ENCODE measurements around the gene FMNL2.

The FMNL2 gene

DNA sequence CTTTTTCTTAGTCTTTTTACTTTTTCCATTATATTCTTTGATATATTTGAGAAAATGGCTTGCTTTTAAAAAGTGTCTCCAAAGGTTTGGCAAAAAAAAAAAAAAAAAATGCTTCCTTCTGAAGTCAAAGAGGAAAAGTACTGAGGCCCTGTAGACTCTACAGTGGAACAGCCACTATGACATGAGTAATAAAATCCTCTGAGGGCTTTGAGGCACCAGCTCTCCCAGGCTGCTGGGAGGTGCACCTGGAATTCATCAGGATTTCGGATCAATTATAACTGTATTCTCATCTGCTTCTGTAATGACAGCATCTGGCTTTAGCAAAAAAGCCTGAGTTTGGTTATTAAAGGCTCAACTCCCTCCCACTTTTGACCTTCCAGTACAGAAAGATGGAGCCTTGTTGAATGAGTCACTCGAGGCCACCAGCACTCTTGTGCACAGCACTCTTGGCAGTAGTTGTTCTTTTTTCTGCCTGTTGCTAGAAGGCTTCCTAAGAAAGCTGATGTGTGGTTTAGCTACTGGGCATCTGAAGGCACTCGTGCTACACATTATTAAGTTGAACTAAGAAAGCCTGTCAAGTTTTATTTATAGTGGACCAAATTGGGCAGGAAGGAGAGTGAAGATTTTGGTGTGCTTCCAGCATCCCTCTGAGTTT lies 251.0 kb downstream of the FMNL2 start:
- Histone ChIP-seq H3K4me3 (ENCODE audit: low read length in 2 of 2) (no peak overlapping the region), H3K9ac (ENCODE audit: low read length in 2 of 2) (no peak overlapping the region), H3K36me3 (ENCODE audit: control insufficient read depth in 2 of 2, insufficient read depth in 2 of 2, low read length in 2 of 2) (no peaks in the 10 kb centered on the region), H3K4me1 (ENCODE audit: control insufficient read depth, insufficient read depth, low read length) (peaks cover 6% of the 10 kb centered on the region), H3K27me3 (ENCODE audit: control insufficient read depth in 1 of 2, insufficient read depth in 2 of 2, low read length in 2 of 2) (no peaks in the 10 kb centered on the region), H3K9me3 (ENCODE audit: control insufficient read depth in 2 of 2, low read length in 2 of 2) (no peaks in the 10 kb centered on the region), H3K27ac (ENCODE audit: low read length) (peak overlapping the region; percentile 33)

DNA sequence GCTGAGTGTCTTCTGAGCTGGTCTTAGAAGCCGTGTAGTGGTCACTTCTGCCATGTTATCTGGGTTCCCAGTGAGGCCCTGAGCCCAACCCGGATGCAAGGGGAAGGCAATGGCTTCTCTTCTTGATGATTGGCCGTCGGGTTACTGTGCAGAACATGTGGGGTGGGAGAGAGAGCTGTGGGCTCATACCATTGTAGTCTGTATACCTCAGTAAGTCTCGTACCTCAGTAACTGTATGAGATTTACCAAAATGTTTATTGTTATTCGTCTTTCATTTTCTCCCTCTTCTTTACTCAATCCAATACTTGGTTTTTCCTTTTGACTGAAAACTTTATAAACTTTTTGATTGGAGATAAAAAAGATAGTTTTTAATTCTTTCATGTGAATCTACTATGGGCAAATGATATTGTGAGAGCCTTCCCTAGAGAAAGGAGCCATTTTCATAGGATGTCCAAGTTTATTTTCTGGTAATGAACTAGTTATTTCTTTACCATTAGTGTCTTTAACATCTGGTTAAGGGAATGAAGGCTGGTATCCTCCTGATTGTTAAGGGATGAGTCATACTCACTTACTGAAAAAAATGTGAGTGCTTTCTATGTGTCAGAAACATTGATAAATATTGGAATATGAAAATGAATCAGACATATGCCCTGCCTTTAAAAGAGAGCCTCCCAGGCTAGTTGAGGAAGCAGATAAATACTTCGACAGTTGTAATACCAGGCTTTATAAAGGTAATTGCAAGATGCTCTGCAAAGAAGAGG lies 252.4 kb downstream of the FMNL2 start:
- Histone ChIP-seq H3K36me3 (ENCODE audit: control insufficient read depth in 2 of 2, insufficient read depth in 2 of 2, low read length in 2 of 2) (no peaks in the 10 kb centered on the region), H3K4me3 (ENCODE audit: low read length in 2 of 2) (no peak overlapping the region), H3K27me3 (ENCODE audit: control insufficient read depth in 1 of 2, insufficient read depth in 2 of 2, low read length in 2 of 2) (no peaks in the 10 kb centered on the region), H3K9me3 (ENCODE audit: control insufficient read depth in 2 of 2, low read length in 2 of 2) (no peaks in the 10 kb centered on the region), H3K4me1 (ENCODE audit: control insufficient read depth, insufficient read depth, low read length) (peaks cover 6% of the 10 kb centered on the region), H3K9ac (ENCODE audit: low read length in 2 of 2) (no peak overlapping the region), H3K27ac (ENCODE audit: low read length) (no peak overlapping the region)

DNA sequence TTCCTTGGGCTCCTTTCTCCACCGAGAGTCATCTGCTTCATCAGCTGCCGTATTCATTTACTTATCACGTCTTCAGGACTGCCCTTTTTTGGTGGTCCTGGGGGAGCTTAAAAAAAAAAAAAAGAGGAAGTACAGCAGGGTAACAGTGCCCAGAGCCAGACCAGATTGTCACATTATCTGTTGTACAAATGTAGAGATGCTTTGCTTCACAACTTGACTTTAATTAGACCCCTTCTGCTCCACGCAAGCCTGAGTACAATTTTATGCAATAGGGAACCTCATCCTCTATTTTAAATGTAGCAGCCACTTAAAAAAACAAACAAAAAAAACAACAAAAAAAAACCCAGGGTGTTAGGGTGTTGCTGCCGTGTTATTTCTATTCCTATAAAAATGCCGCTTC lies 254.0 kb downstream of the FMNL2 start:
- H3K9me3 ChIP-seq (ENCODE audit: control insufficient read depth in 2 of 2, low read length in 2 of 2): no peaks in the 10 kb centered on the region
- no peak overlapping the region for H3K9ac ChIP-seq (ENCODE audit: low read length in 2 of 2)
- H3K4me3 ChIP-seq (ENCODE audit: low read length in 2 of 2): no peak overlapping the region
- H3K4me1 ChIP-seq (ENCODE audit: control insufficient read depth, insufficient read depth, low read length): peaks cover 6% of the 10 kb centered on the region
- H3K27ac ChIP-seq (ENCODE audit: low read length): no peak overlapping the region
- no peaks in the 10 kb centered on the region for H3K27me3 ChIP-seq (ENCODE audit: control insufficient read depth in 1 of 2, insufficient read depth in 2 of 2, low read length in 2 of 2)
- H3K36me3 ChIP-seq (ENCODE audit: control insufficient read depth in 2 of 2, insufficient read depth in 2 of 2, low read length in 2 of 2): no peaks in the 10 kb centered on the region

DNA sequence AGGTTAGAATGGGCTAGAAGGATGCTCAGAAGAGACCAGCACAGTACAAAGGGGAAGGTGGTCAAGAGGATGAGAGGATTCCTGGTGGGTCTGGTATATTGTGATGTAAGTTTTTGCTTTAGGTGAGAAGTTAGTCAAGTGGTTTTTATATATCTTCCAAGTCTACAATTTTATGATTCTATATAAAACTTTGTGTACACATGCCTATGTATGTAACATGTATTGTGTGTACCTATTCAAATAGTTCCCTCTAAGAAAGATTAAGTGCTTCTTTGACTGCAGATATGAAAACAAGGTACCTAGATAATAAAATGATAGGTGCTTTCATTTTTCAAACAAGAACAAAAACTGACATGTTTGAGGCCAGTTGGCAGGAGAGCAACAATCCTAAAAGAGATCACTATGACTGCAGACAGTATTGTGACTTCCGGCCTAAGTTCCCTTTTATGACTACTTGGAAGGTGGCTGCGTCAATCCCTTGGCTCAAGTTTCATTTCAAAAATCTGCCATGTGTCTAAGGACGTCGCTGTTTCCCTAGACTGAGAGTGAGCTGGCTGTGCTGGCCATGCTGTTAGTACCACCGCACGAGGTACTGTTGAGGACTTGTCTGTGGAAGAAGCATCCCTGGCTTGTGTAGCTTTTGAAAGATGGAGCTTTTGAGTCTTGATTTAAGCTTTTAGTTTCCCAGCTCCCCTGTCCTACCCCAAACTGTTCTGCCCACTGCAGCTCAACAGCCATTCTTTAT lies 259.2 kb downstream of the FMNL2 start:
- no peak overlapping the region for H3K27ac ChIP-seq (ENCODE audit: low read length)
- no peaks in the 10 kb centered on the region for H3K27me3 ChIP-seq (ENCODE audit: control insufficient read depth in 1 of 2, insufficient read depth in 2 of 2, low read length in 2 of 2)
- peaks cover 2% of the 10 kb centered on the region for H3K4me1 ChIP-seq (ENCODE audit: control insufficient read depth, insufficient read depth, low read length)
- H3K9ac ChIP-seq (ENCODE audit: low read length in 2 of 2): no peak overlapping the region
- H3K4me3 ChIP-seq (ENCODE audit: low read length in 2 of 2): no peak overlapping the region
- peaks cover 0 to 4% of the 10 kb centered on the region in 2 donors for H3K36me3 ChIP-seq (ENCODE audit: control insufficient read depth in 2 of 2, insufficient read depth in 2 of 2, low read length in 2 of 2)
- no peaks in the 10 kb centered on the region for H3K9me3 ChIP-seq (ENCODE audit: control insufficient read depth in 2 of 2, low read length in 2 of 2)

DNA sequence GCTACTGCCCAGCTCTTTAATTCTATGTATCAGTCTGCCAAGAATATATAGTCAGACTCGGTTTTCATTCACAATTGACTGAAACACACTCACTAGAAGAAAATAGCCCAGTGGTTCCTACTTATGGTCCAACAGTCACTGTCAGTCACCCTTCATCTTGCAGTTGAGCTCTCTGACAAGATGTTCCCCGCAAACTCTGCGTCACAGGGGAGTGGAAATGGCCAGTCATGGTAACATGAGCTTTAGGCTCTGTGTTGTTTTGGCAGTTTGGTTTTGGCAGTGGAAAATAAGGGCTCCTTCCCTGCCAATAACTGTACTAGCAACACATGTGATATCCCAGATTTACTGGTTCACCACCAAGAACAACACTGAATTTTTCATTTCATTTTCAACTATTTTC lies 259.8 kb downstream of the FMNL2 start:
- Histone ChIP-seq H3K27me3 (ENCODE audit: control insufficient read depth in 1 of 2, insufficient read depth in 2 of 2, low read length in 2 of 2) (no peaks in the 10 kb centered on the region), H3K4me1 (ENCODE audit: control insufficient read depth, insufficient read depth, low read length) (peaks cover 2% of the 10 kb centered on the region), H3K4me3 (ENCODE audit: low read length in 2 of 2) (no peak overlapping the region), H3K27ac (ENCODE audit: low read length) (no peak overlapping the region), H3K36me3 (ENCODE audit: control insufficient read depth in 2 of 2, insufficient read depth in 2 of 2, low read length in 2 of 2) (peaks cover 0 to 4% of the 10 kb centered on the region in 2 donors), H3K9me3 (ENCODE audit: control insufficient read depth in 2 of 2, low read length in 2 of 2) (no peaks in the 10 kb centered on the region), H3K9ac (ENCODE audit: low read length in 2 of 2) (no peak overlapping the region)

DNA sequence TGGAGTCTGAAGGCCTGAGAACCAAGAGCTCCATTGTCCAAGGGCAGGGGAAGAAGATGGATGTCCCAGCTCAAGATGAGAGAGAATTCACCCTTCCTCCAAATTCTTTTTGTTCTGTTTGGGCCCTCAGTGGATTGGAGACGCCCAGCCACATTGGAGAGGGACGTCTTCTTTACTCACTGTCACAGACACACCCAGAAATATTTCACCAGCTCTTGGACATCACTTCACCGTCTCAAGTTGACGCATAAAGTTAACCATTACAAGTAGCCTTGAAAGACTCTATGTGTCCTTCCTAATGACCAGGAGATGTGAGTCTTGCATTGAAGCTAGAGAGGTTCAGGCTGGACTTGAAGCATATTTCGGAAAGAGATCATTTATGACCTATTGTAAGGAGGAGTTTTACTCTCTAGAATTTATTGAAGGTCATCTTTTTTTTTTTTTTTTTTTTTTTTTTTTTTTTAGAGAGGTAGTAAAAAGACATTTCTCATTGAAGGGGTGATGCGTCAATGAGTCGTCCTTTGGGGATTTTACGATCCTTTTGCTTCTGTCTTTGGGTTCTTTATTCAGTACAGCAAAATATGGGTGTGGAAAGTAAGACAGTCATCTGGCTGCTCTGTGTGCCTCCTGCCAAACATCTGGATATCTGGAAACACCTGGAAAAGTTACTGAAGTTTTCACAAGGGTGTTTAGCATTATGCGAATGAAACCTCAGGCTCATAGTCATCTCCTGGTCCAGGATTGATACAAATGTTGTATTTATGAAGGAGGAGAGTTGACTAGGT lies 264.2 kb downstream of the FMNL2 start:
- Histone ChIP-seq H3K9me3 (ENCODE audit: control insufficient read depth in 2 of 2, low read length in 2 of 2) (no peaks in the 10 kb centered on the region), H3K4me1 (ENCODE audit: control insufficient read depth, insufficient read depth, low read length) (peaks cover 2% of the 10 kb centered on the region), H3K27me3 (ENCODE audit: control insufficient read depth in 1 of 2, insufficient read depth in 2 of 2, low read length in 2 of 2) (no peaks in the 10 kb centered on the region), H3K9ac (ENCODE audit: low read length in 2 of 2) (no peak overlapping the region), H3K4me3 (ENCODE audit: low read length in 2 of 2) (no peak overlapping the region), H3K36me3 (ENCODE audit: control insufficient read depth in 2 of 2, insufficient read depth in 2 of 2, low read length in 2 of 2) (peaks cover 0 to 4% of the 10 kb centered on the region in 2 donors), H3K27ac (ENCODE audit: low read length) (no peak overlapping the region)

DNA sequence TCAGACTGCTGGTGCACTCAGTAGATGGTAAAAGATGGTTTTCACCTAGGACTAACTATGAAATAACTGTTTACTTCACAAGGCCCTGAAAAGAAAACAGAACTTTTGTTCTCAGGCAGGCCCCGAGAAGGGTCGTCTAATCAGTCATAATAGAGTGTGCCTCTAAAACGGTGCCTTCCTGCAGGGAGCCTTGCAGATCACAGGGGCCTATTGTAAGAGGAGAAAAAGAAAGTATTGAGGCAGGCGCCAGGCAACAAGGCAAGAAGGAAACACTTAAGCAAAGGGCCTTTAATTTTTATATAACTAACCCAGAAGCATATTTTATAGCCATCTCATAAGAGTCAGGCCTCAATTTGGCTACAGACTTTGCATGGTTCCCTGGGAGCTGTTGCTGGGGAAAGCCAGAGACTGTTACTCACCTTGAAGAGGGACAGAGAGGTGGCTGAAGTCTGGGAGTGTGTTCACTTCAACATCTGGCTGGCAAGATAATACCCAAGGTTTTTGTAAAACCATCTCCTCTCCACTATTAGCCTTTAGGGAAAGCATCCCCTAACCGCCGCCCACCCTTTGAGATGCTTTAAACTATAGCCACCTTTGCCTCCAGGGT lies 265.2 kb downstream of the FMNL2 start:
- Histone ChIP-seq H3K9ac (ENCODE audit: low read length in 2 of 2) (no peak overlapping the region), H3K36me3 (ENCODE audit: control insufficient read depth in 2 of 2, insufficient read depth in 2 of 2, low read length in 2 of 2) (peaks cover 0 to 2% of the 10 kb centered on the region in 2 donors), H3K4me1 (ENCODE audit: control insufficient read depth, insufficient read depth, low read length) (no peaks in the 10 kb centered on the region), H3K27ac (ENCODE audit: low read length) (no peak overlapping the region), H3K27me3 (ENCODE audit: control insufficient read depth in 1 of 2, insufficient read depth in 2 of 2, low read length in 2 of 2) (no peaks in the 10 kb centered on the region), H3K4me3 (ENCODE audit: low read length in 2 of 2) (no peak overlapping the region), H3K9me3 (ENCODE audit: control insufficient read depth in 2 of 2, low read length in 2 of 2) (no peaks in the 10 kb centered on the region)

DNA sequence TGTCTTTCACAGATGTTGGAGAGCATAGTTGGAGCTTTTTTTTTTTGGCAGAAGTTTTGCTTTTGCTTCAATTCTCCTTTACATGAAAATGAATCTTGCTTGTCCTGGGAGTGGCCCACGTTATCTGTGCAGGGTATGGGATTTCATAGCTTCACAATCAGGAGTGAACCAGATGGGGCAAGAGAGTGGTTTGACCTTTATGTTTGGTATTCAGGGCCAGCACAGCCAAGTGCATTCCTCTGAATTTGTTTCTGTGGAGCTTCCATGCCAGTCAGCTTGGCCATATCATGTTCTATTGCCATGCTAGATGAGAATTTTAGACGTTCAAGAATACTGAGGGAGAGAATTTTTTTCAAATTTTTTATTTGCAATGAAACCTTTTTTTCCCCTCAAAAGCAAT lies 265.7 kb downstream of the FMNL2 start:
- Histone ChIP-seq H3K4me3 (ENCODE audit: low read length in 2 of 2) (no peak overlapping the region), H3K4me1 (ENCODE audit: control insufficient read depth, insufficient read depth, low read length) (no peaks in the 10 kb centered on the region), H3K27me3 (ENCODE audit: control insufficient read depth in 1 of 2, insufficient read depth in 2 of 2, low read length in 2 of 2) (no peaks in the 10 kb centered on the region), H3K36me3 (ENCODE audit: control insufficient read depth in 2 of 2, insufficient read depth in 2 of 2, low read length in 2 of 2) (peaks cover 0 to 2% of the 10 kb centered on the region in 2 donors), H3K27ac (ENCODE audit: low read length) (no peak overlapping the region), H3K9me3 (ENCODE audit: control insufficient read depth in 2 of 2, low read length in 2 of 2) (no peaks in the 10 kb centered on the region), H3K9ac (ENCODE audit: low read length in 2 of 2) (no peak overlapping the region)

DNA sequence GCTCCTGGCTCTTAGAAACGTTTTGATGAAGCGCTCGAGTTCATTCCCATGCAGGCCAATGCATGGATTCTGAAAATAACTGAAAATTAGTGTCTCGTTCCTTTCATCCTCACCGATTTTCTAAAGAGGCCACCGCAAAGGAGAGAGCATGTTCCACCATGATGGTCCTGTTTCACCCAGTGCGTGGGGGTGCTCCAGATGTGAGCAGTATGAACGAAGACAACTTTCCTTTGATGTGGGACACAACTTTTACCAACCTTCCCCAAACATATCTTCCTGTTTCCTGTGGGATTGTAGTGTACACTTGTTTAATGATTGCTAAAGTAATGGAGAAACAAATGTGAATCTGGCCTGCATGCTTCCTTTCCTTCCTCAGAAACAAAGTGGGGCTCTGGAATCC lies 267.8 kb downstream of the FMNL2 start:
- Histone ChIP-seq H3K4me1 (ENCODE audit: control insufficient read depth, insufficient read depth, low read length) (no peaks in the 10 kb centered on the region), H3K4me3 (ENCODE audit: low read length in 2 of 2) (no peak overlapping the region), H3K9ac (ENCODE audit: low read length in 2 of 2) (no peak overlapping the region), H3K9me3 (ENCODE audit: control insufficient read depth in 2 of 2, low read length in 2 of 2) (no peaks in the 10 kb centered on the region), H3K27me3 (ENCODE audit: control insufficient read depth in 1 of 2, insufficient read depth in 2 of 2, low read length in 2 of 2) (no peaks in the 10 kb centered on the region), H3K27ac (ENCODE audit: low read length) (no peak overlapping the region), H3K36me3 (ENCODE audit: control insufficient read depth in 2 of 2, insufficient read depth in 2 of 2, low read length in 2 of 2) (peaks cover 2% of the 10 kb centered on the region in 2 donors)

DNA sequence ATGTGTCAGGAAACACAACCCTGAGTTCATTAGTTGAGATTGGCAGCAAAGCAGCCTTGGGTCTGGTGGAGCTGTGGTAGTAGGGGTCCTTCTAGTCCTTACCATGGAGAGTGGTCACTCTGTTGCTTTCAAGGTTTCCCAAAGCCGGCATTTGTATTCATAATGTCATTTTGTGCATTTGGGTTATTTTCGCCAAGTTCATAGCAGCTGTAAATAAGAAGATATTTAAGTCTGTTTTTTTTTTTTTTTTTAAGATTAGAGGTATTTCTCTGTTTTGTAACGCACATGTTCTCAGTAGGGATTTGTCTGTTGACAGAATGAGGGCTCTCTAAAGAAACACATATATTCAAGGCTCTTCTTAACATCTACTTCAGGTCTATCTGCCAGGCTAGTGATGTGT lies 268.2 kb downstream of the FMNL2 start:
- H3K4me3 ChIP-seq (ENCODE audit: low read length in 2 of 2): no peak overlapping the region
- peaks cover 3 to 4% of the 10 kb centered on the region in 2 donors for H3K36me3 ChIP-seq (ENCODE audit: control insufficient read depth in 2 of 2, insufficient read depth in 2 of 2, low read length in 2 of 2)
- H3K4me1 ChIP-seq (ENCODE audit: control insufficient read depth, insufficient read depth, low read length): no peaks in the 10 kb centered on the region
- no peak overlapping the region for H3K9ac ChIP-seq (ENCODE audit: low read length in 2 of 2)
- H3K27ac ChIP-seq (ENCODE audit: low read length): no peak overlapping the region
- no peaks in the 10 kb centered on the region for H3K9me3 ChIP-seq (ENCODE audit: control insufficient read depth in 2 of 2, low read length in 2 of 2)
- H3K27me3 ChIP-seq (ENCODE audit: control insufficient read depth in 1 of 2, insufficient read depth in 2 of 2, low read length in 2 of 2): no peaks in the 10 kb centered on the region

All from stomach smooth muscle (tissue), 2 donors.